IMR-90 (cell line): Measurements from ENCODE around the gene EPHB1. TPM values are rescaled to one million over a fixed set of nuclear protein-coding genes. Genes with fewer than 3 reads are reported as not detected.

ENCODE experiments used
- ATAC-seq: fragments of 200-7000 bp; cut with Tn5 transposase; 2 replicates; pipeline ENCODE4 v1.9.1; 2020; ENCODE audit warnings: low read depth, mild to moderate bottlenecking, moderate library complexity
- BruUV-seq: library from RNA; stranded (reverse); fragments of 400-500 nt; replicated peaks from 2 replicates; lab custom pipeline; 2021; lab: Mats Ljungman, UMichigan
- CTCF ChIA-PET: fragments of 300-600 bp; formaldehyde crosslinking; extraction: SDS; loops from one replicate; lab custom pipeline; 2021; ENCODE audit warnings: antibody characterized with exemption; lab: Yijun Ruan, JAX
- POLR2A ChIA-PET: fragments of 300-600 bp; sonication (Branson Sonifier 250); formaldehyde crosslinking; loops from one replicate; lab custom pipeline; 2022; ENCODE audit warnings: antibody characterized with exemption; ENCODE audit not compliant: unreplicated experiment; lab: Charles Lee
- DNase-seq: peaks from one replicate; pipeline ENCODE4 v3.0.0; 2013
- H2AFZ ChIP-seq: replicated peaks from 2 replicates; pipeline ENCODE3; 2013; ENCODE audit warnings: low read length, mild to moderate bottlenecking; ENCODE audit not compliant: poor library complexity
- H2AK5ac ChIP-seq: 2 replicates; pipeline ENCODE4 v1.6.1; 2013; ENCODE audit warnings: low read depth, low read length, inconsistent platforms
- H2AK9ac ChIP-seq: replicated peaks from 2 replicates; pipeline ENCODE3; 2013; ENCODE audit warnings: mild to moderate bottlenecking, low read depth, low read length, moderate library complexity; ENCODE audit not compliant: poor library complexity
- H2BK120ac ChIP-seq: 2 replicates; pipeline ENCODE4 v1.6.1; 2013; ENCODE audit warnings: low read depth, low read length, inconsistent platforms
- H2BK15ac ChIP-seq: 3 replicates; pipeline ENCODE4 v1.6.1; 2013; ENCODE audit warnings: low read depth, low read length, inconsistent platforms
- H2BK20ac ChIP-seq: 2 replicates; pipeline ENCODE4 v1.6.1; 2013; ENCODE audit warnings: low read depth, mild to moderate bottlenecking, inconsistent platforms, low read length, moderate library complexity
- H2BK5ac ChIP-seq: 2 replicates; pipeline ENCODE4 v1.6.1; 2013; ENCODE audit warnings: mild to moderate bottlenecking, low read depth, low read length, inconsistent platforms; ENCODE audit not compliant: poor library complexity, severe bottlenecking
- H3K14ac ChIP-seq: replicated peaks from 2 replicates; pipeline ENCODE4 v1.6.1; 2013; ENCODE audit warnings: low read depth, low read length, inconsistent platforms
- H3K18ac ChIP-seq: 2 replicates; pipeline ENCODE4 v1.6.1; 2013; ENCODE audit warnings: low read depth, low read length, control low read depth
- H3K23ac ChIP-seq: 2 replicates; pipeline ENCODE4 v1.6.1; 2013; ENCODE audit warnings: low read depth, low read length, inconsistent platforms
- H3K27ac ChIP-seq: 2 replicates; pipeline ENCODE4 v1.5.1; 2013; ENCODE audit warnings: mild to moderate bottlenecking, control low read depth, low read length; ENCODE audit not compliant: insufficient read depth
- H3K27me3 ChIP-seq: 2 replicates; pipeline ENCODE4 v1.6.1; 2013; ENCODE audit warnings: low read length; ENCODE audit not compliant: control insufficient read depth, insufficient read depth
- H3K36me3 ChIP-seq: 2 replicates; pipeline ENCODE4 v1.6.1; 2013; ENCODE audit warnings: low read length, mixed read lengths; ENCODE audit not compliant: control insufficient read depth, insufficient read depth
- H3K4ac ChIP-seq: 2 replicates; pipeline ENCODE4 v1.6.1; 2013; ENCODE audit warnings: low read depth, low read length, inconsistent platforms
- H3K4me1 ChIP-seq: 2 replicates; pipeline ENCODE4 v1.6.1; 2013; ENCODE audit warnings: low read length, mixed read lengths; ENCODE audit not compliant: control insufficient read depth, insufficient read depth
- H3K4me2 ChIP-seq: 2 replicates; pipeline ENCODE4 v1.6.1; 2013; ENCODE audit warnings: low read depth, mild to moderate bottlenecking, control low read depth, low read length, moderate library complexity
- H3K4me3 ChIP-seq: 2 replicates; pipeline ENCODE4 v1.5.1; 2013; ENCODE audit warnings: low read depth, mild to moderate bottlenecking, control low read depth, low read length, moderate library complexity; ENCODE audit not compliant: insufficient read depth
- H3K56ac ChIP-seq: 2 replicates; pipeline ENCODE4 v1.6.1; 2013; ENCODE audit warnings: low read length, inconsistent platforms; ENCODE audit not compliant: insufficient read depth; ENCODE audit errors: extremely low read depth
- H3K79me1 ChIP-seq, 2 experiments: 2 replicates each; pipeline ENCODE4 v1.6.1; 2013; ENCODE audit warnings: low read length in 2 of 2, inconsistent platforms in 1 of 2, low read depth in 1 of 2
- H3K9ac ChIP-seq: 2 replicates; pipeline ENCODE4 v1.6.1; 2013; ENCODE audit warnings: low read depth, low read length, control low read depth
- H3K9me1 ChIP-seq: 2 replicates; pipeline ENCODE4 v1.6.1; 2013; ENCODE audit warnings: low read length, inconsistent platforms; ENCODE audit not compliant: insufficient read depth
- H3K9me3 ChIP-seq: 2 replicates; pipeline ENCODE4 v1.6.1; 2013; ENCODE audit warnings: low read length; ENCODE audit not compliant: control insufficient read depth, insufficient read depth
- H4K20me1 ChIP-seq: 2 replicates; pipeline ENCODE4 v1.6.1; 2013; ENCODE audit warnings: low read length, inconsistent platforms; ENCODE audit not compliant: insufficient read depth
- H4K5ac ChIP-seq: 2 replicates; pipeline ENCODE4 v1.6.1; 2013; ENCODE audit warnings: mild to moderate bottlenecking, low read depth, low read length, control low read depth
- H4K8ac ChIP-seq, 2 experiments: 2 replicates each; pipeline ENCODE4 v1.6.1; 2013; ENCODE audit warnings: low read depth in 2 of 2, low read length in 2 of 2, control low read depth in 1 of 2, inconsistent platforms in 1 of 2
- H4K91ac ChIP-seq: 2 replicates; pipeline ENCODE4 v1.6.1; 2013; ENCODE audit warnings: low read depth, low read length, inconsistent platforms; ENCODE audit not compliant: insufficient read depth
- BHLHE40 ChIP-seq: fragments of 150-350 bp; IDR thresholded peaks from 2 replicates; pipeline ENCODE4 v1.6.1; 2016; ENCODE audit warnings: mild to moderate bottlenecking, low read depth, low read length
- CEBPB ChIP-seq: IDR thresholded peaks from 2 replicates; pipeline ENCODE4 v1.6.1; 2012; ENCODE audit warnings: low read depth, low read length, improper control_type of control experiment
- CHD1 ChIP-seq: IDR thresholded peaks from 2 replicates; pipeline ENCODE4 v1.6.1; 2012; ENCODE audit warnings: low read depth, low read length, improper control_type of control experiment
- MAFK ChIP-seq: IDR thresholded peaks from 2 replicates; pipeline ENCODE4 v1.6.1; 2012; ENCODE audit warnings: low read depth, low read length, improper control_type of control experiment
- MAZ ChIP-seq: IDR thresholded peaks from 2 replicates; pipeline ENCODE4 v1.6.1; 2012; ENCODE audit warnings: low read depth, mild to moderate bottlenecking, low read length, improper control_type of control experiment, moderate library complexity, borderline replicate concordance
- NFE2L2 ChIP-seq: fragments of 150-350 bp; IDR thresholded peaks from 2 replicates; pipeline ENCODE4 v1.6.1; 2016; ENCODE audit warnings: low read depth, mild to moderate bottlenecking, low read length
- POLR2A ChIP-seq: IDR thresholded peaks from 2 replicates; pipeline ENCODE4 v1.6.1; 2012; ENCODE audit warnings: mild to moderate bottlenecking, low read depth, low read length
- RFX5 ChIP-seq: IDR thresholded peaks from 2 replicates; pipeline ENCODE4 v1.8.0; 2012; ENCODE audit warnings: low read depth, mild to moderate bottlenecking, low read length, moderate library complexity
- WGBS, 2 experiments: methylation state at CpG; one replicate each; pipeline versions ENCODE4 v1.1.5 to v1.1.7; 2013; ENCODE audit warnings: missing lambda C conversion rate in 2 of 2; ENCODE audit not compliant: insufficient read length in 1 of 2; ENCODE audit errors: extremely low coverage in 2 of 2; 5-methylcytosine and 5-hydroxymethylcytosine counted together
- dilution Hi-C: fragments of 300-500 bp; cut with HindIII; formaldehyde crosslinking; loops from one replicate; pipeline ENCODE4 v1.14.3; 2018; ENCODE audit warnings: low sequenced_read_pairs; ENCODE audit not compliant: unreplicated experiment
- in situ Hi-C: fragments of 300-500 bp; cut with MboI; formaldehyde crosslinking; loops from 3 replicates; pipeline ENCODE4 v1.14.3; 2019; ENCODE audit warnings: low sequenced_read_pairs, inconsistent platforms, mixed read lengths
- intact Hi-C: fragments of 100-400 bp; cut with micrococcal nuclease; formaldehyde crosslinking; loops from 2 replicates; pipeline ENCODE4 v1.10.0; 2022
- polyA plus RNA-seq, 3 experiments: library from polyadenylated mRNA; depleted of rRNA; stranded (reverse); fragments of >200 nt; gene quantifications; 2 replicates each; pipeline ENCODE4 v1.2.3, GENCODE V29; 2012; ENCODE audit warnings: low replicate concordance in 1 of 3
- total RNA-seq: library from RNA; depleted of rRNA; stranded (reverse); fragments of >200 nt; gene quantifications from 2 replicates; pipeline ENCODE4 v1.2.3, GENCODE V29; 2012
- TF ChIP-seq, protein P1 (sequence below): fragments of 150-350 bp; IDR thresholded peaks from 2 replicates; pipeline ENCODE4 v1.6.1; 2016; ENCODE audit warnings: low read depth, mild to moderate bottlenecking, low read length, moderate library complexity, borderline replicate concordance
- TF ChIP-seq, protein P2 (sequence below): conservative IDR thresholded peaks from 2 replicates; pipeline ENCODE4 v1.5.1; 2012; ENCODE audit warnings: mild to moderate bottlenecking, low read depth, low read length, improper control_type of control experiment

Gene EPHB1
- total and polyA plus RNA-seq, 2 of the 4 experiments (the other 2 are of a cell fraction) = 0.17 to 0.36 TPM

DNA sequence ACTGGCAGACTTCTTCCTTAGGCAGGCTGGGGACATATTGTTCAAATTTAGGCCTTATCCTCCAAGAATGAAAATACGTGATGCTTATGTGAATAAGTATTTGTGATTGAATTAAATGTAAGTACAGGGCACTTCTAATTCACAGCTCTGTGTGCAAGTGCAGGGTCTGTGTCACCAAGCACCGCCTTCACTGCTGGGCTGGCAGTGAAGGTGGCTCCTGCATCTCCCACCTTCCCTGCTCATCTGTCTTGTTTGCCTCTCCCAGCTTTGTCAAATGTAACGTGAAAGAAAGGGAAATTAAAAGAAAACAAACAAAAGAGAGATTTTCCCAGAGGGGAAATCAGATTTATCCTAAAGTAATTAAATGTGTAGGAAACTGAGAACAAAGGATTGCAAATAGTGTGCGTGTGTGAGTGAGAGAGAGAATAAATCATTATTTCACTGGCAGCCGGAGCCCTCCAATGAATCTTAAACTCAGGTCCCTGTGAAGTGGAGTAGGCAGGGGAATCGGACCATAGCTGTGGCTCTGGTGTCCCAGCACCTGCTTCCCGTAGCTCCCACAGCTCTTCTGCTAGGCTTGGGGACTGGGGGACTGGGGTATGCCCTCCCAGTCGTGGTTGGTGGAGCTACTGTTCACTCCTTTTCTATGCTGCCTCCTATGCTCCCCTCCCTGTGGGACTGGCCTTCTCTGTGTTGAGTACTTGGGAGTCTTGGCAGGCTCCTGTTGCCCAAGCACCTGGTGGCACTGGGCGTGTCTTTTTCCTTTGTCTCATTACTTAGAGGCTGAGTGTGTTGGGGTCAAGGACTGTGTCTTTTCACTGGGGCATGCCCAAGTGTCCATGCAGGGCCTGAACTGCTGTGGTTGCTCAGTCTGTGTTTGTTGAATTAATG is 222.2 kb downstream of the EPHB1 start:
- no peaks in the 10 kb centered on the region for H3K79me1 ChIP-seq
- no peak overlapping the region for H2AK9ac ChIP-seq
- no peaks in the 10 kb centered on the region for H4K20me1 ChIP-seq
- dilution Hi-C loops (no loop called here), intact Hi-C loops (no loop called here), in situ Hi-C loops (no loop called here)
- H3K4ac ChIP-seq = no peak overlapping the region
- no peaks in the 10 kb centered on the region for H3K9me1 ChIP-seq
- no peak overlapping the region for H3K23ac ChIP-seq
- no peak overlapping the region for H3K18ac ChIP-seq
- H3K4me1 ChIP-seq = no peaks in the 10 kb centered on the region
- no peak overlapping the region for H3K9ac ChIP-seq
- H2BK120ac ChIP-seq = no peak overlapping the region
- no peak overlapping the region for H2AK5ac ChIP-seq
- no peak overlapping the region for H3K4me3 ChIP-seq
- 67% methylated on average over 1 of the region's 9 CpGs; no CpG with 5 or more reads in 1 of the 2 experiments for WGBS, 2 experiments
- ATAC-seq (no peak), DNase-seq (no peak)
- no peak overlapping the region for H4K5ac ChIP-seq
- no peak overlapping the region for H2BK5ac ChIP-seq
- no peak overlapping the region for H4K91ac ChIP-seq
- no peak overlapping the region for H3K56ac ChIP-seq
- no peak overlapping the region for H2BK20ac ChIP-seq
- no peak overlapping the region for H2AFZ ChIP-seq
- TF ChIP-seq POLR2A (no peak), MAFK (no peak), MAZ (no peak), CEBPB (no peak), RFX5 (no peak), NFE2L2 (no peak), CHD1 (no peak), BHLHE40 (no peak)
- TF ChIP-seq, protein P1, sequence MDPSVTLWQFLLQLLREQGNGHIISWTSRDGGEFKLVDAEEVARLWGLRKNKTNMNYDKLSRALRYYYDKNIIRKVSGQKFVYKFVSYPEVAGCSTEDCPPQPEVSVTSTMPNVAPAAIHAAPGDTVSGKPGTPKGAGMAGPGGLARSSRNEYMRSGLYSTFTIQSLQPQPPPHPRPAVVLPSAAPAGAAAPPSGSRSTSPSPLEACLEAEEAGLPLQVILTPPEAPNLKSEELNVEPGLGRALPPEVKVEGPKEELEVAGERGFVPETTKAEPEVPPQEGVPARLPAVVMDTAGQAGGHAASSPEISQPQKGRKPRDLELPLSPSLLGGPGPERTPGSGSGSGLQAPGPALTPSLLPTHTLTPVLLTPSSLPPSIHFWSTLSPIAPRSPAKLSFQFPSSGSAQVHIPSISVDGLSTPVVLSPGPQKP = no peak
- TF ChIP-seq, protein P2, sequence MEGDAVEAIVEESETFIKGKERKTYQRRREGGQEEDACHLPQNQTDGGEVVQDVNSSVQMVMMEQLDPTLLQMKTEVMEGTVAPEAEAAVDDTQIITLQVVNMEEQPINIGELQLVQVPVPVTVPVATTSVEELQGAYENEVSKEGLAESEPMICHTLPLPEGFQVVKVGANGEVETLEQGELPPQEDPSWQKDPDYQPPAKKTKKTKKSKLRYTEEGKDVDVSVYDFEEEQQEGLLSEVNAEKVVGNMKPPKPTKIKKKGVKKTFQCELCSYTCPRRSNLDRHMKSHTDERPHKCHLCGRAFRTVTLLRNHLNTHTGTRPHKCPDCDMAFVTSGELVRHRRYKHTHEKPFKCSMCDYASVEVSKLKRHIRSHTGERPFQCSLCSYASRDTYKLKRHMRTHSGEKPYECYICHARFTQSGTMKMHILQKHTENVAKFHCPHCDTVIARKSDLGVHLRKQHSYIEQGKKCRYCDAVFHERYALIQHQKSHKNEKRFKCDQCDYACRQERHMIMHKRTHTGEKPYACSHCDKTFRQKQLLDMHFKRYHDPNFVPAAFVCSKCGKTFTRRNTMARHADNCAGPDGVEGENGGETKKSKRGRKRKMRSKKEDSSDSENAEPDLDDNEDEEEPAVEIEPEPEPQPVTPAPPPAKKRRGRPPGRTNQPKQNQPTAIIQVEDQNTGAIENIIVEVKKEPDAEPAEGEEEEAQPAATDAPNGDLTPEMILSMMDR = no peak
- no peaks in the 10 kb centered on the region for H3K27me3 ChIP-seq
- BruUV-seq = no TSS peak
- no peak overlapping the region for H2BK15ac ChIP-seq
- H3K27ac ChIP-seq = no peak overlapping the region
- POLR2A ChIA-PET = no interaction called here
- H3K36me3 ChIP-seq = no peaks in the 10 kb centered on the region
- no peaks in the 10 kb centered on the region for H3K9me3 ChIP-seq
- H3K4me2 ChIP-seq = no peak overlapping the region
- no peak overlapping the region for H3K14ac ChIP-seq
- CTCF ChIA-PET = no interaction called here
- no peak overlapping the region for H4K8ac ChIP-seq
